Measurements from ENCODE around the gene IFITM1. TPM values are rescaled to one million over a fixed set of nuclear protein-coding genes. Genes with fewer than 3 reads are reported as not detected.
A peak's percentile ranks its signal among the peaks of the same experiment; 100 is the strongest.

IFITM1 gene
- total and polyA plus RNA-seq, 2 of the 13 experiments (the other 11 are each of a cell fraction or from before 2014, with no cell fraction given) = 0.38 to 11.1 TPM

DNA sequence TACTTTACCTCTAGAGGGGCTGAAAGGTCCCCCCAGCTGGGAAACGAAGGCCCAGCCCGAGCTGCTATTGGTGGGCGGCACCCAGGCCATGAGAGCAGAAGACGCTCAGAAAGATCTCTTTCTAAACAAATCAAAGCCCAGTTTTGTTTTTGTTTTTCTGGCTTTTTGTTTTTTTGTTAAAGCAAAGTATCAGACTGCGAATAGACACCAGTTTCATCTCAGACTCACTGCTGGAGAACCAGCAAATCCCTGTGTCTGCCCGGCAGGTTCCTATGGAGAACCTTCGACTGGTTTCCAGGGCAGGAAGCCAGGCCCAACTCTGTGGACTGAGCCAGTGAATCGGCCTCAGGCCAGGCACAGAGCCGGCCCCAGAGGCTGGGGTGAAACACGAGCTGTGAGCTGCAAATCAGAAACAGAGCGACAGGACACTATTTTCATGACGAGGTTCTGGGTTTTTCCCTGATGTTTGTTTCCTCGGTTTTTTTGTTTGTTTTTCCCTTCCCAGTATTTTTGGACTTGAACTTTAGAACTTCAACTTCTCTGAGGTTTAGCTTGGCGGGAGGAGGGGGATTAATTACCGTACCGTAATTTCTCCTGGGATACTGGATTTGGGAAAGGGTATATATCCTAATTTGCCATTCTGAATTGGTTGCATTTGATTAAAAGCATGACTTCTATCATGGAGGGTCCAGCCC, 39.5 kb downstream of the IFITM1 start:
- peaks cover 70% of the 10 kb centered on the region for H3K4me1 ChIP-seq (ENCODE audit: insufficient read depth, low read length)
- no TSS peak for BruUV-seq (replicated peaks)
- ATAC-seq = peak; percentile 89
- H2AFZ ChIP-seq (ENCODE audit: low read length) = no peak overlapping the region
- intact Hi-C loops (cut with micrococcal nuclease; ENCODE audit: unreplicated experiment) = loop anchor here (2.0 kb wide), 1 partner anchor 25 kb away; no protein-coding TSS in a partner anchor
- H3K4me2 ChIP-seq (ENCODE audit: low read depth, low read length) = peak overlapping the region; percentile 72
- FAIRE-seq = peak; percentile 84
- CTCF ChIA-PET (ENCODE audit: low intra/inter-chr PET ratio, low total read pairs) = no interaction called here
- no peaks in the 10 kb centered on the region for H4K20me1 ChIP-seq (ENCODE audit: insufficient read depth, low read length)
- POLR2A ChIA-PET = interaction anchor here (0.8 to 5.0 kb wide), 21 partner anchors 10 to 223 kb away, joined by 3 to 85 read pairs (median 6); partner anchors contain the start of genes BET1L, IFITM2, IFITM3 and PHRF1
- peak overlapping the region; percentile 76 for H3K27ac ChIP-seq (ENCODE audit: extremely low read length, insufficient read depth, low read length)
- H3K36me3 ChIP-seq (replicated peaks in 1 of 2; ENCODE audit: control insufficient read depth in 1 of 2, insufficient read depth in 2 of 2, low read length in 2 of 2) = no peaks in the 10 kb centered on the region
- H3K4me3 ChIP-seq (replicated peaks in 1 of 3; ENCODE audit: insufficient read depth in 1 of 3, low read depth in 2 of 3, low read length in 3 of 3) = peak overlapping the region in 2 of 3 experiments; percentile 11 to 42; a peak in 3 of 6 replicates
- WGBS (ENCODE audit: low lambda C conversion rate) = 1% methylated on average over 14 of the region's 16 CpGs
- in situ Hi-C loops (cut with HindIII; ENCODE audit: extremely low pct_ligation_motif_present, low pct_unique_long_range_greater_than_20kb) = no loop called here
- no peaks in the 10 kb centered on the region for H3K9me3 ChIP-seq (ENCODE audit: low read length)
- H3K79me2 ChIP-seq (ENCODE audit: insufficient read depth, low read length) = no peaks in the 10 kb centered on the region
- peak overlapping the region; percentile 60 for H3K9ac ChIP-seq (ENCODE audit: insufficient read depth, low read depth, low read length)
- no peaks in the 10 kb centered on the region for H3K27me3 ChIP-seq (ENCODE audit: control insufficient read depth in 1 of 2, insufficient read depth in 2 of 2, low read length in 2 of 2)
- DNase-seq (ENCODE audit: low spot score) = peak; percentile 90
- TF ChIP-seq ZSCAN21 (CRISPR knock-in tag; IDR thresholded peaks at IDR 0.05; ENCODE audit: borderline replicate concordance) (peak; percentile 78; the same call in 1 of the 2 replicates), ZNF121 (CRISPR knock-in tag; IDR thresholded peaks at IDR 0.05) (peak; percentile 73), HMG20A (CRISPR knock-in tag; IDR thresholded peaks at IDR 0.05; ENCODE audit: borderline replicate concordance) (peak; percentile 71), JDP2 (CRISPR knock-in tag; IDR thresholded peaks at IDR 0.05; ENCODE audit: borderline replicate concordance) (no peak), MZF1 (CRISPR knock-in tag; IDR thresholded peaks at IDR 0.05; ENCODE audit: borderline replicate concordance) (no peak), ZNF10 (CRISPR knock-in tag; IDR thresholded peaks at IDR 0.05; ENCODE audit: borderline replicate concordance, low read depth) (no peak)
- TF ChIP-seq, protein P1, sequence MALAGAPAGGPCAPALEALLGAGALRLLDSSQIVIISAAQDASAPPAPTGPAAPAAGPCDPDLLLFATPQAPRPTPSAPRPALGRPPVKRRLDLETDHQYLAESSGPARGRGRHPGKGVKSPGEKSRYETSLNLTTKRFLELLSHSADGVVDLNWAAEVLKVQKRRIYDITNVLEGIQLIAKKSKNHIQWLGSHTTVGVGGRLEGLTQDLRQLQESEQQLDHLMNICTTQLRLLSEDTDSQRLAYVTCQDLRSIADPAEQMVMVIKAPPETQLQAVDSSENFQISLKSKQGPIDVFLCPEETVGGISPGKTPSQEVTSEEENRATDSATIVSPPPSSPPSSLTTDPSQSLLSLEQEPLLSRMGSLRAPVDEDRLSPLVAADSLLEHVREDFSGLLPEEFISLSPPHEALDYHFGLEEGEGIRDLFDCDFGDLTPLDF (CRISPR knock-in tag; IDR thresholded peaks at IDR 0.05) = no peak
- TF ChIP-seq, protein P2, sequence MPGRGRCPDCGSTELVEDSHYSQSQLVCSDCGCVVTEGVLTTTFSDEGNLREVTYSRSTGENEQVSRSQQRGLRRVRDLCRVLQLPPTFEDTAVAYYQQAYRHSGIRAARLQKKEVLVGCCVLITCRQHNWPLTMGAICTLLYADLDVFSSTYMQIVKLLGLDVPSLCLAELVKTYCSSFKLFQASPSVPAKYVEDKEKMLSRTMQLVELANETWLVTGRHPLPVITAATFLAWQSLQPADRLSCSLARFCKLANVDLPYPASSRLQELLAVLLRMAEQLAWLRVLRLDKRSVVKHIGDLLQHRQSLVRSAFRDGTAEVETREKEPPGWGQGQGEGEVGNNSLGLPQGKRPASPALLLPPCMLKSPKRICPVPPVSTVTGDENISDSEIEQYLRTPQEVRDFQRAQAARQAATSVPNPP (CRISPR knock-in tag; IDR thresholded peaks at IDR 0.05) = no peak
- TF ChIP-seq, protein P3, sequence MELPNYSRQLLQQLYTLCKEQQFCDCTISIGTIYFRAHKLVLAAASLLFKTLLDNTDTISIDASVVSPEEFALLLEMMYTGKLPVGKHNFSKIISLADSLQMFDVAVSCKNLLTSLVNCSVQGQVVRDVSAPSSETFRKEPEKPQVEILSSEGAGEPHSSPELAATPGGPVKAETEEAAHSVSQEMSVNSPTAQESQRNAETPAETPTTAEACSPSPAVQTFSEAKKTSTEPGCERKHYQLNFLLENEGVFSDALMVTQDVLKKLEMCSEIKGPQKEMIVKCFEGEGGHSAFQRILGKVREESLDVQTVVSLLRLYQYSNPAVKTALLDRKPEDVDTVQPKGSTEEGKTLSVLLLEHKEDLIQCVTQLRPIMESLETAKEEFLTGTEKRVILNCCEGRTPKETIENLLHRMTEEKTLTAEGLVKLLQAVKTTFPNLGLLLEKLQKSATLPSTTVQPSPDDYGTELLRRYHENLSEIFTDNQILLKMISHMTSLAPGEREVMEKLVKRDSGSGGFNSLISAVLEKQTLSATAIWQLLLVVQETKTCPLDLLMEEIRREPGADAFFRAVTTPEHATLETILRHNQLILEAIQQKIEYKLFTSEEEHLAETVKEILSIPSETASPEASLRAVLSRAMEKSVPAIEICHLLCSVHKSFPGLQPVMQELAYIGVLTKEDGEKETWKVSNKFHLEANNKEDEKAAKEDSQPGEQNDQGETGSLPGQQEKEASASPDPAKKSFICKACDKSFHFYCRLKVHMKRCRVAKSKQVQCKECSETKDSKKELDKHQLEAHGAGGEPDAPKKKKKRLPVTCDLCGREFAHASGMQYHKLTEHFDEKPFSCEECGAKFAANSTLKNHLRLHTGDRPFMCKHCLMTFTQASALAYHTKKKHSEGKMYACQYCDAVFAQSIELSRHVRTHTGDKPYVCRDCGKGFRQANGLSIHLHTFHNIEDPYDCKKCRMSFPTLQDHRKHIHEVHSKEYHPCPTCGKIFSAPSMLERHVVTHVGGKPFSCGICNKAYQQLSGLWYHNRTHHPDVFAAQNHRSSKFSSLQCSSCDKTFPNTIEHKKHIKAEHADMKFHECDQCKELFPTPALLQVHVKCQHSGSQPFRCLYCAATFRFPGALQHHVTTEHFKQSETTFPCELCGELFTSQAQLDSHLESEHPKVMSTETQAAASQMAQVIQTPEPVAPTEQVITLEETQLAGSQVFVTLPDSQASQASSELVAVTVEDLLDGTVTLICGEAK (IDR thresholded peaks at IDR 0.05) = no peak
- TF ChIP-seq, protein P3 (CRISPR knock-in tag; IDR thresholded peaks at IDR 0.05) = peak; percentile 46; the same call in 1 of the 2 replicates
